GM23338 (cell line): ENCODE results near the gene PTPRO. TPM values are rescaled to one million over a fixed set of nuclear protein-coding genes. Genes with fewer than 3 reads are reported as not detected.

ENCODE experiments used
- ATAC-seq: fragments of 200-7000 bp; cut with Tn5 transposase; 3 replicates; pipeline ENCODE4 v1.9.1; 2020
- DNase-seq: peaks from one replicate; pipeline ENCODE4 v3.0.0-alpha.2; 2015; ENCODE audit warnings: low spot score
- H2AFZ ChIP-seq: fragments of 200-600 bp; sonication (generic); 2 replicates; pipeline ENCODE4 v1.8.0; 2016; ENCODE audit warnings: antibody characterized with exemption, mild to moderate bottlenecking, moderate library complexity
- H3F3A ChIP-seq: fragments of 200-600 bp; sonication (generic); replicated peaks from 2 replicates; pipeline ENCODE4 v1.8.0; 2017; ENCODE audit warnings: antibody characterized with exemption, mixed run types, low read depth
- H3K27ac ChIP-seq: fragments of 200-600 bp; sonication (generic); 2 replicates; pipeline ENCODE4 v1.6.1; 2016; ENCODE audit warnings: low read depth
- H3K27me3 ChIP-seq: fragments of 200-600 bp; sonication (generic); 2 replicates; pipeline ENCODE4 v1.8.0; 2016; ENCODE audit warnings: mild to moderate bottlenecking, mixed run types, moderate library complexity; ENCODE audit not compliant: insufficient read depth
- H3K36me3 ChIP-seq: fragments of 200-600 bp; sonication (generic); 2 replicates; pipeline ENCODE4 v1.8.0; 2016; ENCODE audit warnings: mild to moderate bottlenecking; ENCODE audit not compliant: insufficient read depth
- H3K4me1 ChIP-seq: fragments of 200-600 bp; sonication (generic); 2 replicates; pipeline ENCODE4 v1.8.0; 2016; ENCODE audit warnings: mild to moderate bottlenecking, moderate library complexity; ENCODE audit not compliant: insufficient read depth
- H3K4me2 ChIP-seq: fragments of 200-600 bp; sonication (generic); 2 replicates; pipeline ENCODE4 v1.7.1; 2017; ENCODE audit warnings: mixed run types
- H3K4me3 ChIP-seq: fragments of 200-600 bp; sonication (generic); 2 replicates; pipeline ENCODE4 v1.6.1; 2016; ENCODE audit warnings: mixed run types
- H3K79me2 ChIP-seq: fragments of 200-600 bp; sonication (generic); replicated peaks from 2 replicates; pipeline ENCODE4 v1.8.0; 2017; ENCODE audit warnings: mild to moderate bottlenecking; ENCODE audit not compliant: insufficient read depth
- H3K9me2 ChIP-seq: fragments of 200-600 bp; sonication (generic); 2 replicates; pipeline ENCODE4 v1.8.0; 2017; ENCODE audit not compliant: insufficient read depth
- H4K20me1 ChIP-seq: fragments of 200-600 bp; sonication (generic); replicated peaks from 2 replicates; pipeline ENCODE4 v1.8.0; 2017; ENCODE audit warnings: mild to moderate bottlenecking; ENCODE audit not compliant: insufficient read depth
- H3K27ac Mint-ChIP-seq: 2 replicates; pipeline ENCODE4 v1.8.0; 2020; ENCODE audit warnings: inconsistent platforms, mild to moderate bottlenecking, moderate library complexity, mixed read lengths
- H3K27me3 Mint-ChIP-seq: 3 replicates; pipeline ENCODE4 v1.8.0; 2022; ENCODE audit warnings: low read depth, mild to moderate bottlenecking, moderate library complexity, mixed read lengths, inconsistent platforms; ENCODE audit not compliant: insufficient read depth, poor library complexity
- H3K36me3 Mint-ChIP-seq: 3 replicates; pipeline ENCODE4 v1.8.0; 2021; ENCODE audit warnings: low read depth, mild to moderate bottlenecking, inconsistent platforms, moderate library complexity, mixed read lengths
- H3K4me1 Mint-ChIP-seq: 3 replicates; pipeline ENCODE4 v1.8.0; 2020; ENCODE audit warnings: mild to moderate bottlenecking, inconsistent platforms, mixed read lengths
- H3K4me3 Mint-ChIP-seq: 3 replicates; pipeline ENCODE4 v1.8.0; 2021; ENCODE audit warnings: moderate library complexity, mild to moderate bottlenecking, inconsistent platforms, mixed read lengths
- H3K9me3 Mint-ChIP-seq: 3 replicates; pipeline ENCODE4 v1.8.0; 2020; ENCODE audit warnings: moderate library complexity, mild to moderate bottlenecking, inconsistent platforms, mixed read lengths
- NANOG ChIP-seq: IDR thresholded peaks from 2 replicates; pipeline ENCODE4 v1.6.1; 2016; ENCODE audit warnings: antibody characterized with exemption, borderline replicate concordance
- polyA plus RNA-seq: library from polyadenylated mRNA; unstranded; fragments of >200 nt; fragmentation: Nextera tagmentation; extraction: Ambion mirVana; gene quantifications from 2 replicates; pipeline ENCODE4 v1.2.1, GENCODE V29; 2016
- total RNA-seq: library from RNA; depleted of rRNA; stranded (reverse); fragments of >200 nt; shearing (Covaris generic); gene quantifications from 2 replicates; pipeline ENCODE4 v1.2.3, GENCODE V29; 2014
- TF ChIP-seq, protein P1 (sequence below), 2 experiments: fragments of 200-600 bp in 1 of 2; sonication (generic) in 1 of 2; conservative IDR thresholded peaks; 2 replicates each; pipeline versions ENCODE4 v1.5.1 to v1.6.1; 2016 to 2017; ENCODE audit warnings: antibody characterized with exemption in 2 of 2, low read depth in 2 of 2, mild to moderate bottlenecking in 2 of 2, moderate library complexity in 1 of 2
- TF ChIP-seq, protein P2 (sequence below): fragments of 250-450 bp; sonication (Bioruptor Pico); IDR thresholded peaks from 2 replicates; pipeline ENCODE4 v1.5.0; 2020; ENCODE audit warnings: mild to moderate bottlenecking, moderate library complexity
- TF ChIP-seq, protein P3 (sequence below): IDR thresholded peaks from 2 replicates; pipeline ENCODE4 v1.6.1; 2016; ENCODE audit warnings: antibody characterized with exemption
- TF ChIP-seq, protein P4 (sequence below): IDR thresholded peaks from one replicate; pipeline ENCODE4 v1.6.1; 2018; ENCODE audit warnings: antibody characterized with exemption; ENCODE audit not compliant: unreplicated experiment

PTPRO gene
- total and polyA plus RNA-seq, 2 experiments from 2014 or later = 1.4 to 1.5 TPM

DNA sequence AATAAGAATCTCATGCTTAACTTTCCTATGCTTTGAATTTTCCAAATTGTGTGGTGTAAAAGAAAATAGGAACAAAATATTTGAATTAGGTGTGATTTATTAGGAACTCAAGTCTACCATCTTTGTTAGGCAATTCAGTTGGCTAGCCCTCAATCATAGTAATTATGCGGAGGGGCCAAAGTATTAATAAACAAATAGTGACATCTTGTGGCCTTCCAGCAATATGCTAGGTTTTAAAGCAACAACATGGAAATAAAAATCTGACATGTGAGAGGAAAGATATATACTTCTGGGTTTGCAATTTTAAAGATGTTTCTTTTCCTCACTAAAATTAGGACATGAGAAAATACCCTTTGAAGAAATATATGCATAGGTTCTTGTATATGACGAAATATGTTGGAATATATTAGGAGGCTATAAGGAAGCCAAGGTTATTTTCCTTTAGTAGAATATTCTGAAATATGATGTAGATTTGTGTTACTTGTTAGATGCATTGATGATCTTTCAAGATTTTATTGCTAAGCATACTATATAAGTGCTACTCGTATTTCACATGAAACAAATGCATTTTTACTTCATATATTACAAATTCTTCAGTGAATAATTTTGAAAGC, 200.4 kb downstream of the PTPRO start:
- no peak overlapping the region for H3K27ac ChIP-seq
- no peak for TF ChIP-seq NANOG
- TF ChIP-seq, protein P1, sequence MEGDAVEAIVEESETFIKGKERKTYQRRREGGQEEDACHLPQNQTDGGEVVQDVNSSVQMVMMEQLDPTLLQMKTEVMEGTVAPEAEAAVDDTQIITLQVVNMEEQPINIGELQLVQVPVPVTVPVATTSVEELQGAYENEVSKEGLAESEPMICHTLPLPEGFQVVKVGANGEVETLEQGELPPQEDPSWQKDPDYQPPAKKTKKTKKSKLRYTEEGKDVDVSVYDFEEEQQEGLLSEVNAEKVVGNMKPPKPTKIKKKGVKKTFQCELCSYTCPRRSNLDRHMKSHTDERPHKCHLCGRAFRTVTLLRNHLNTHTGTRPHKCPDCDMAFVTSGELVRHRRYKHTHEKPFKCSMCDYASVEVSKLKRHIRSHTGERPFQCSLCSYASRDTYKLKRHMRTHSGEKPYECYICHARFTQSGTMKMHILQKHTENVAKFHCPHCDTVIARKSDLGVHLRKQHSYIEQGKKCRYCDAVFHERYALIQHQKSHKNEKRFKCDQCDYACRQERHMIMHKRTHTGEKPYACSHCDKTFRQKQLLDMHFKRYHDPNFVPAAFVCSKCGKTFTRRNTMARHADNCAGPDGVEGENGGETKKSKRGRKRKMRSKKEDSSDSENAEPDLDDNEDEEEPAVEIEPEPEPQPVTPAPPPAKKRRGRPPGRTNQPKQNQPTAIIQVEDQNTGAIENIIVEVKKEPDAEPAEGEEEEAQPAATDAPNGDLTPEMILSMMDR (conservative IDR thresholded peaks at IDR 0.05; ENCODE audit: low read depth in 2 of 2) = peak; percentile 69 to 79
- Mint-ChIP-seq H3K4me1 (peaks cover 22% of the 10 kb centered on the region), H3K27me3 (no peaks in the 10 kb centered on the region), H3K4me3 (no peak overlapping the region), H3K9me3 (peaks cover 8% of the 10 kb centered on the region; the same call in 2 of the 3 replicates), H3K27ac (no peak overlapping the region), H3K36me3 (peaks cover 8% of the 10 kb centered on the region)
- no peaks in the 10 kb centered on the region for H3K4me1 ChIP-seq
- no peak overlapping the region for H3K4me3 ChIP-seq
- H3K4me2 ChIP-seq = no peak overlapping the region
- peak; percentile 69 for DNase-seq
- H3K9me2 ChIP-seq = no peaks in the 10 kb centered on the region
- H2AFZ ChIP-seq = no peak overlapping the region
- H4K20me1 ChIP-seq = no peaks in the 10 kb centered on the region
- no peaks in the 10 kb centered on the region for H3K27me3 ChIP-seq
- no peaks in the 10 kb centered on the region for H3K79me2 ChIP-seq
- H3F3A ChIP-seq = no peaks in the 10 kb centered on the region
- no peak for ATAC-seq
- H3K36me3 ChIP-seq = no peaks in the 10 kb centered on the region

DNA sequence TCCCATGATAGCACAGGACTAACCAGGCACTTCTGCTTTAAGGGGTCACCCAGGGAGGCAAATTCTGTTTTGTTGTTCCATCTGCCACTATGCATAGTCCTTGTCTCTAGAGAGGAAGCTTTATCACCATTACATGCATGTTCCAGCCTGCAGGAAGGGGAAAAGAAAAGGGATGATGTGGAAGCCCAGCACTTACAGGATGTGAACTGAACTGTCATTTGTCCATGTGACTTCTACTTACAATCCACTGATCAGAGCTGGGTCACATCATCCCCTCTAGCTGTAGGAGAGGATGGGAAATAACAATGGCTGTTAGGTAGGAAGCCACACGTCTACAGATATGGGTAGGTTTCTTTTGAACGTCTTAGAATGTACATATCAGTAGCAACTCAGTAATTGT, 203.1 kb downstream of the PTPRO start:
- H3K27ac ChIP-seq = no peak overlapping the region
- no peaks in the 10 kb centered on the region for H3K4me1 ChIP-seq
- no peaks in the 10 kb centered on the region for H3K27me3 ChIP-seq
- no peak for DNase-seq
- H3K9me2 ChIP-seq = no peaks in the 10 kb centered on the region
- no peaks in the 10 kb centered on the region for H3K36me3 ChIP-seq
- no peaks in the 10 kb centered on the region for H4K20me1 ChIP-seq
- no peaks in the 10 kb centered on the region for H3F3A ChIP-seq
- no peak overlapping the region for H3K4me3 Mint-ChIP-seq
- no peak overlapping the region for H3K4me3 ChIP-seq
- no peaks in the 10 kb centered on the region for H3K79me2 ChIP-seq
- H3K36me3 Mint-ChIP-seq = no peaks in the 10 kb centered on the region
- H3K4me1 Mint-ChIP-seq = peaks cover 13% of the 10 kb centered on the region
- H3K9me3 Mint-ChIP-seq = no peaks in the 10 kb centered on the region
- no peak overlapping the region for H3K4me2 ChIP-seq
- no peaks in the 10 kb centered on the region for H3K27me3 Mint-ChIP-seq
- no peak overlapping the region for H3K27ac Mint-ChIP-seq
- ATAC-seq = no peak
- H2AFZ ChIP-seq = no peak overlapping the region
- TF ChIP-seq, protein P2, sequence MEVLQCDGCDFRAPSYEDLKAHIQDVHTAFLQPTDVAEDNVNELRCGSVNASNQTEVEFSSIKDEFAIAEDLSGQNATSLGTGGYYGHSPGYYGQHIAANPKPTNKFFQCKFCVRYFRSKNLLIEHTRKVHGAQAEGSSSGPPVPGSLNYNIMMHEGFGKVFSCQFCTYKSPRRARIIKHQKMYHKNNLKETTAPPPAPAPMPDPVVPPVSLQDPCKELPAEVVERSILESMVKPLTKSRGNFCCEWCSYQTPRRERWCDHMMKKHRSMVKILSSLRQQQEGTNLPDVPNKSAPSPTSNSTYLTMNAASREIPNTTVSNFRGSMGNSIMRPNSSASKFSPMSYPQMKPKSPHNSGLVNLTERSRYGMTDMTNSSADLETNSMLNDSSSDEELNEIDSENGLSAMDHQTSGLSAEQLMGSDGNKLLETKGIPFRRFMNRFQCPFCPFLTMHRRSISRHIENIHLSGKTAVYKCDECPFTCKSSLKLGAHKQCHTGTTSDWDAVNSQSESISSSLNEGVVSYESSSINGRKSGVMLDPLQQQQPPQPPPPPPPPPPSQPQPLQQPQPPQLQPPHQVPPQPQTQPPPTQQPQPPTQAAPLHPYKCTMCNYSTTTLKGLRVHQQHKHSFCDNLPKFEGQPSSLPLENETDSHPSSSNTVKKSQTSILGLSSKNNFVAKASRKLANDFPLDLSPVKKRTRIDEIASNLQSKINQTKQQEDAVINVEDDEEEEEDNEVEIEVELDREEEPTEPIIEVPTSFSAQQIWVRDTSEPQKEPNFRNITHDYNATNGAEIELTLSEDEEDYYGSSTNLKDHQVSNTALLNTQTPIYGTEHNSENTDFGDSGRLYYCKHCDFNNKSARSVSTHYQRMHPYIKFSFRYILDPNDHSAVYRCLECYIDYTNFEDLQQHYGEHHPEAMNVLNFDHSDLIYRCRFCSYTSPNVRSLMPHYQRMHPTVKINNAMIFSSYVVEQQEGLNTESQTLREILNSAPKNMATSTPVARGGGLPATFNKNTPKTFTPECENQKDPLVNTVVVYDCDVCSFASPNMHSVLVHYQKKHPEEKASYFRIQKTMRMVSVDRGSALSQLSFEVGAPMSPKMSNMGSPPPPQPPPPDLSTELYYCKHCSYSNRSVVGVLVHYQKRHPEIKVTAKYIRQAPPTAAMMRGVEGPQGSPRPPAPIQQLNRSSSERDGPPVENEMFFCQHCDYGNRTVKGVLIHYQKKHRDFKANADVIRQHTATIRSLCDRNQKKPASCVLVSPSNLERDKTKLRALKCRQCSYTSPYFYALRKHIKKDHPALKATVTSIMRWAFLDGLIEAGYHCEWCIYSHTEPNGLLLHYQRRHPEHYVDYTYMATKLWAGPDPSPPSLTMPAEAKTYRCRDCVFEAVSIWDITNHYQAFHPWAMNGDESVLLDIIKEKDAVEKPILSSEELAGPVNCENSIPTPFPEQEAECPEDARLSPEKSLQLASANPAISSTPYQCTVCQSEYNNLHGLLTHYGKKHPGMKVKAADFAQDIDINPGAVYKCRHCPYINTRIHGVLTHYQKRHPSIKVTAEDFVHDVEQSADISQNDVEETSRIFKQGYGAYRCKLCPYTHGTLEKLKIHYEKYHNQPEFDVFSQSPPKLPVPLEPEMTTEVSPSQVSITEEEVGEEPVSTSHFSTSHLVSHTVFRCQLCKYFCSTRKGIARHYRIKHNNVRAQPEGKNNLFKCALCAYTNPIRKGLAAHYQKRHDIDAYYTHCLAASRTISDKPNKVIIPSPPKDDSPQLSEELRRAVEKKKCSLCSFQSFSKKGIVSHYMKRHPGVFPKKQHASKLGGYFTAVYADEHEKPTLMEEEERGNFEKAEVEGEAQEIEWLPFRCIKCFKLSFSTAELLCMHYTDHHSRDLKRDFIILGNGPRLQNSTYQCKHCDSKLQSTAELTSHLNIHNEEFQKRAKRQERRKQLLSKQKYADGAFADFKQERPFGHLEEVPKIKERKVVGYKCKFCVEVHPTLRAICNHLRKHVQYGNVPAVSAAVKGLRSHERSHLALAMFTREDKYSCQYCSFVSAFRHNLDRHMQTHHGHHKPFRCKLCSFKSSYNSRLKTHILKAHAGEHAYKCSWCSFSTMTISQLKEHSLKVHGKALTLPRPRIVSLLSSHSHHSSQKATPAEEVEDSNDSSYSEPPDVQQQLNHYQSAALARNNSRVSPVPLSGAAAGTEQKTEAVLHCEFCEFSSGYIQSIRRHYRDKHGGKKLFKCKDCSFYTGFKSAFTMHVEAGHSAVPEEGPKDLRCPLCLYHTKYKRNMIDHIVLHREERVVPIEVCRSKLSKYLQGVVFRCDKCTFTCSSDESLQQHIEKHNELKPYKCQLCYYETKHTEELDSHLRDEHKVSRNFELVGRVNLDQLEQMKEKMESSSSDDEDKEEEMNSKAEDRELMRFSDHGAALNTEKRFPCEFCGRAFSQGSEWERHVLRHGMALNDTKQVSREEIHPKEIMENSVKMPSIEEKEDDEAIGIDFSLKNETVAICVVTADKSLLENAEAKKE (CRISPR knock-in tag) = no peak
- TF ChIP-seq, protein P3, sequence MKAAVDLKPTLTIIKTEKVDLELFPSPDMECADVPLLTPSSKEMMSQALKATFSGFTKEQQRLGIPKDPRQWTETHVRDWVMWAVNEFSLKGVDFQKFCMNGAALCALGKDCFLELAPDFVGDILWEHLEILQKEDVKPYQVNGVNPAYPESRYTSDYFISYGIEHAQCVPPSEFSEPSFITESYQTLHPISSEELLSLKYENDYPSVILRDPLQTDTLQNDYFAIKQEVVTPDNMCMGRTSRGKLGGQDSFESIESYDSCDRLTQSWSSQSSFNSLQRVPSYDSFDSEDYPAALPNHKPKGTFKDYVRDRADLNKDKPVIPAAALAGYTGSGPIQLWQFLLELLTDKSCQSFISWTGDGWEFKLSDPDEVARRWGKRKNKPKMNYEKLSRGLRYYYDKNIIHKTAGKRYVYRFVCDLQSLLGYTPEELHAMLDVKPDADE = no peak
- TF ChIP-seq, protein P4, sequence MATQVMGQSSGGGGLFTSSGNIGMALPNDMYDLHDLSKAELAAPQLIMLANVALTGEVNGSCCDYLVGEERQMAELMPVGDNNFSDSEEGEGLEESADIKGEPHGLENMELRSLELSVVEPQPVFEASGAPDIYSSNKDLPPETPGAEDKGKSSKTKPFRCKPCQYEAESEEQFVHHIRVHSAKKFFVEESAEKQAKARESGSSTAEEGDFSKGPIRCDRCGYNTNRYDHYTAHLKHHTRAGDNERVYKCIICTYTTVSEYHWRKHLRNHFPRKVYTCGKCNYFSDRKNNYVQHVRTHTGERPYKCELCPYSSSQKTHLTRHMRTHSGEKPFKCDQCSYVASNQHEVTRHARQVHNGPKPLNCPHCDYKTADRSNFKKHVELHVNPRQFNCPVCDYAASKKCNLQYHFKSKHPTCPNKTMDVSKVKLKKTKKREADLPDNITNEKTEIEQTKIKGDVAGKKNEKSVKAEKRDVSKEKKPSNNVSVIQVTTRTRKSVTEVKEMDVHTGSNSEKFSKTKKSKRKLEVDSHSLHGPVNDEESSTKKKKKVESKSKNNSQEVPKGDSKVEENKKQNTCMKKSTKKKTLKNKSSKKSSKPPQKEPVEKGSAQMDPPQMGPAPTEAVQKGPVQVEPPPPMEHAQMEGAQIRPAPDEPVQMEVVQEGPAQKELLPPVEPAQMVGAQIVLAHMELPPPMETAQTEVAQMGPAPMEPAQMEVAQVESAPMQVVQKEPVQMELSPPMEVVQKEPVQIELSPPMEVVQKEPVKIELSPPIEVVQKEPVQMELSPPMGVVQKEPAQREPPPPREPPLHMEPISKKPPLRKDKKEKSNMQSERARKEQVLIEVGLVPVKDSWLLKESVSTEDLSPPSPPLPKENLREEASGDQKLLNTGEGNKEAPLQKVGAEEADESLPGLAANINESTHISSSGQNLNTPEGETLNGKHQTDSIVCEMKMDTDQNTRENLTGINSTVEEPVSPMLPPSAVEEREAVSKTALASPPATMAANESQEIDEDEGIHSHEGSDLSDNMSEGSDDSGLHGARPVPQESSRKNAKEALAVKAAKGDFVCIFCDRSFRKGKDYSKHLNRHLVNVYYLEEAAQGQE = no peak
- TF ChIP-seq, protein P1 (conservative IDR thresholded peaks at IDR 0.05; ENCODE audit: low read depth in 2 of 2) = no peak
